Stomach (tissue), 4 donors: ENCODE measurements around the gene STAC3.

Experiments used
- EP300 ChIP-seq: sonication (generic); formaldehyde crosslinking; IDR thresholded peaks from one replicate; pipeline ENCODE4 v1.6.1; 2017; ENCODE audit warnings: antibody characterized with exemption
- POLR2A ChIP-seq, 4 donors: fragments of 450-650 bp; IDR thresholded peaks; one replicate each; pipeline ENCODE4 v1.6.1; 2016; ENCODE audit warnings: antibody characterized with exemption in 4 of 4, control low read depth in 2 of 4, mild to moderate bottlenecking in 1 of 4, moderate library complexity in 1 of 4
- TF ChIP-seq, protein P1 (sequence below), 7 experiments: fragments of 450-650 bp in 4 of 7; fragments of 200-600 bp in 3 of 7; sonication (generic) in 3 of 7; IDR thresholded peaks; one replicate each; pipeline ENCODE4 v1.5.1; 2016 to 2019; ENCODE audit warnings: antibody characterized with exemption in 7 of 7, control low read depth in 2 of 7, mild to moderate bottlenecking in 1 of 7

DNA sequence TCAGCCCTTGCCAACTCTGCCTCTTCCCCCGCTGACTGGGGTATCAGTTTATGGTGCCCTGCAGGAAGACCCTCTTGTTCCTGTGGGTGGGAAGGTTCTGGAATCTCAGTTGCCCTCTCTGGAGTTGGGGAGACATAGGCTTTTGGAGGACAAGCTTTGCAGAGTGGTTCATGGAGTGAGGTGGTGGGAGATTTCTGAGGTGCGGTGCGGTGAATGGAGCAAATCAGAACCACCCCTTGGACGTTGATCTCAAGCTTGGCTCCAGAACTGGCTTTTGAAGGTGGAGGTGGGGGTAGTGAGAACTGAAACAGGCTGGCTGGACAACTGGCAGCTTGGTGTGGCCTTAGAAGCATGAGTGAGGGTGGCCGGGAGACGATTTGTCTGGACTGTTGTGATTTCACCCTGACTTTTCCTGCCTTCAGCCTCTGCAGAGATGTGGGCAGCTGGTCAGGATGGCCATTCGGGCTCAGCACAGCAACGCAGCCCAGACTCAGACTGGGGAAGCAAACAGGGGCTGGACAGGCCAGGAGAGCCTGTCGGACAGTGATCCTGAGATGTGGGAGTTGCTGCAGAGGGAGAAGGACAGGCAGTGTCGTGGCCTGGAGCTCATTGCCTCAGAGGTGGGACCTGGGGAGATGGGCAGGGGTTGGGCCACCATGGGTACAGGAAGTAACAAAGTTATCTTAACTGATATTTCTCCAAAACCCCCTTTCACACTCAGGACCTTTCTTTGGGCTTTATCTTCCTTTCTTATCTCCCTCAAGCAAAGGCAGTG is 20.4 kb downstream of the STAC3 start:
- TF ChIP-seq POLR2A (IDR thresholded peaks at IDR 0.05) (no peak), EP300 (no peak)
- TF ChIP-seq, protein P1, sequence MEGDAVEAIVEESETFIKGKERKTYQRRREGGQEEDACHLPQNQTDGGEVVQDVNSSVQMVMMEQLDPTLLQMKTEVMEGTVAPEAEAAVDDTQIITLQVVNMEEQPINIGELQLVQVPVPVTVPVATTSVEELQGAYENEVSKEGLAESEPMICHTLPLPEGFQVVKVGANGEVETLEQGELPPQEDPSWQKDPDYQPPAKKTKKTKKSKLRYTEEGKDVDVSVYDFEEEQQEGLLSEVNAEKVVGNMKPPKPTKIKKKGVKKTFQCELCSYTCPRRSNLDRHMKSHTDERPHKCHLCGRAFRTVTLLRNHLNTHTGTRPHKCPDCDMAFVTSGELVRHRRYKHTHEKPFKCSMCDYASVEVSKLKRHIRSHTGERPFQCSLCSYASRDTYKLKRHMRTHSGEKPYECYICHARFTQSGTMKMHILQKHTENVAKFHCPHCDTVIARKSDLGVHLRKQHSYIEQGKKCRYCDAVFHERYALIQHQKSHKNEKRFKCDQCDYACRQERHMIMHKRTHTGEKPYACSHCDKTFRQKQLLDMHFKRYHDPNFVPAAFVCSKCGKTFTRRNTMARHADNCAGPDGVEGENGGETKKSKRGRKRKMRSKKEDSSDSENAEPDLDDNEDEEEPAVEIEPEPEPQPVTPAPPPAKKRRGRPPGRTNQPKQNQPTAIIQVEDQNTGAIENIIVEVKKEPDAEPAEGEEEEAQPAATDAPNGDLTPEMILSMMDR (IDR thresholded peaks at IDR 0.05) = no peak
